Skin of body (tissue), 2 donors: Measurements from ENCODE around the gene EIF5AL1. TPM values are rescaled to one million over a fixed set of nuclear protein-coding genes. Genes with fewer than 3 reads are reported as not detected.
A peak's percentile ranks its signal among the peaks of the same experiment; 100 is the strongest.

Experiments used
- DNase-seq: peaks from one replicate; lab custom pipeline; 2025; lab: John Stamatoyannopoulos, UW
- total RNA-seq: library from RNA; depleted of rRNA; stranded (reverse); fragments of >200 nt; gene quantifications from one replicate; pipeline ENCODE4 v1.2.3, GENCODE V29; 2014

EIF5AL1 gene
- total RNA-seq: 0.30 TPM

GRCh38 chr10:79511891-79512583 is at the start of gene EIF5AL1:
Gene EIF5AL1 (plus strand): TSS chr10:79512533. CDS start chr10:79512650, 117 bp downstream.
- DNase-seq: peak; percentile 12

- no peak for DNase-seq
Measured at GRCh38 chr10:79463578-79464496, 48.5 kb upstream of the EIF5AL1 start.

- DNase-seq: no peak
Measured at GRCh38 chr10:79465341-79465740, 47.0 kb upstream of the EIF5AL1 start.

GRCh38 chr10:79468015-79468560 is 44.2 kb upstream of the EIF5AL1 start:
- DNase-seq: no peak

- DNase-seq: no peak
Measured at GRCh38 chr10:79468841-79469585, 43.3 kb upstream of the EIF5AL1 start.

GRCh38 chr10:79470096-79470495 is 42.2 kb upstream of the EIF5AL1 start:
- no peak for DNase-seq

GRCh38 chr10:79471776-79472175 is 40.6 kb upstream of the EIF5AL1 start:
- no peak for DNase-seq

- DNase-seq: no peak
Measured at GRCh38 chr10:79472449-79472848, 39.9 kb upstream of the EIF5AL1 start.

GRCh38 chr10:79472951-79473350 is 39.4 kb upstream of the EIF5AL1 start:
- no peak for DNase-seq

GRCh38 chr10:79473496-79474095 is 38.7 kb upstream of the EIF5AL1 start:
- DNase-seq: no peak

- DNase-seq: no peak
Measured at GRCh38 chr10:79475119-79475653, 37.1 kb upstream of the EIF5AL1 start.

- DNase-seq: no peak
Measured at GRCh38 chr10:79475877-79476276, 36.5 kb upstream of the EIF5AL1 start.

GRCh38 chr10:79476645-79477044 is 35.7 kb upstream of the EIF5AL1 start:
- DNase-seq: no peak

- DNase-seq: no peak
Measured at GRCh38 chr10:79477456-79477855, 34.9 kb upstream of the EIF5AL1 start.

- DNase-seq: no peak
Measured at GRCh38 chr10:79479283-79479909, 32.9 kb upstream of the EIF5AL1 start.

- DNase-seq: no peak
Measured at GRCh38 chr10:79482304-79482703, 30.0 kb upstream of the EIF5AL1 start.

- DNase-seq: peak; percentile 18
Measured at GRCh38 chr10:79482741-79483140, 29.6 kb upstream of the EIF5AL1 start.

GRCh38 chr10:79483299-79483698 is 29.0 kb upstream of the EIF5AL1 start:
- no peak for DNase-seq

- peak; percentile 71 for DNase-seq
Measured at GRCh38 chr10:79483948-79484347, 28.4 kb upstream of the EIF5AL1 start.

GRCh38 chr10:79484476-79484875 is 27.9 kb upstream of the EIF5AL1 start:
- DNase-seq: no peak
